GM10266 (cell line): ENCODE data around the gene SLC25A21.

Experiments used
- DNase-seq: peaks from one replicate; pipeline ENCODE4 v3.0.0; 2012; ENCODE audit errors: extremely low spot score
- CTCF ChIP-seq: IDR thresholded peaks from 2 replicates; pipeline ENCODE4 v1.5.1; 2012; ENCODE audit warnings: mild to moderate bottlenecking, low read depth; ENCODE audit not compliant: control insufficient read depth, insufficient read depth; ENCODE audit errors: missing control alignments

SLC25A21 gene

GRCh38 chr14:37202812-37203211 lies 30.4 kb upstream of the SLC25A21 start:
- no peak for DNase-seq
- no peak for TF ChIP-seq CTCF

GRCh38 chr14:37202265-37202664 lies 29.9 kb upstream of the SLC25A21 start:
- no peak for TF ChIP-seq CTCF
- no peak for DNase-seq

- TF ChIP-seq CTCF: no peak
- DNase-seq: no peak
These were observed 29.3 kb upstream of the SLC25A21 start for GRCh38 chr14:37201724-37202123.

GRCh38 chr14:37198907-37199306 lies 26.5 kb upstream of the SLC25A21 start:
- TF ChIP-seq CTCF: no peak
- DNase-seq: no peak

- TF ChIP-seq CTCF: no peak
- DNase-seq: no peak
These were observed 25.8 kb upstream of the SLC25A21 start for GRCh38 chr14:37198273-37198598.

- TF ChIP-seq CTCF: no peak
- no peak for DNase-seq
These were observed 25.2 kb upstream of the SLC25A21 start, which contains the start of gene MIPOL1 for GRCh38 chr14:37197421-37198272. TSS of gene MIPOL1 (plus strand) at chr14:37197937. CDS start at chr14:37247889, 49,952 bp downstream.
